Epithelial cell of prostate (primary cell): ENCODE data around the gene PGLYRP4.

Source experiments
- DNase-seq: peaks from one replicate; pipeline ENCODE4 v3.0.0-alpha.2; 2011; ENCODE audit warnings: low read depth, low spot score
- H3K27ac ChIP-seq: fragments of 450-650 bp; 2 replicates; pipeline ENCODE4 v1.5.1; 2017; ENCODE audit warnings: mild to moderate bottlenecking

Gene PGLYRP4, protein sequence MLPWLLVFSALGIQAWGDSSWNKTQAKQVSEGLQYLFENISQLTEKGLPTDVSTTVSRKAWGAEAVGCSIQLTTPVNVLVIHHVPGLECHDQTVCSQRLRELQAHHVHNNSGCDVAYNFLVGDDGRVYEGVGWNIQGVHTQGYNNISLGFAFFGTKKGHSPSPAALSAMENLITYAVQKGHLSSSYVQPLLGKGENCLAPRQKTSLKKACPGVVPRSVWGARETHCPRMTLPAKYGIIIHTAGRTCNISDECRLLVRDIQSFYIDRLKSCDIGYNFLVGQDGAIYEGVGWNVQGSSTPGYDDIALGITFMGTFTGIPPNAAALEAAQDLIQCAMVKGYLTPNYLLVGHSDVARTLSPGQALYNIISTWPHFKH

DNA sequence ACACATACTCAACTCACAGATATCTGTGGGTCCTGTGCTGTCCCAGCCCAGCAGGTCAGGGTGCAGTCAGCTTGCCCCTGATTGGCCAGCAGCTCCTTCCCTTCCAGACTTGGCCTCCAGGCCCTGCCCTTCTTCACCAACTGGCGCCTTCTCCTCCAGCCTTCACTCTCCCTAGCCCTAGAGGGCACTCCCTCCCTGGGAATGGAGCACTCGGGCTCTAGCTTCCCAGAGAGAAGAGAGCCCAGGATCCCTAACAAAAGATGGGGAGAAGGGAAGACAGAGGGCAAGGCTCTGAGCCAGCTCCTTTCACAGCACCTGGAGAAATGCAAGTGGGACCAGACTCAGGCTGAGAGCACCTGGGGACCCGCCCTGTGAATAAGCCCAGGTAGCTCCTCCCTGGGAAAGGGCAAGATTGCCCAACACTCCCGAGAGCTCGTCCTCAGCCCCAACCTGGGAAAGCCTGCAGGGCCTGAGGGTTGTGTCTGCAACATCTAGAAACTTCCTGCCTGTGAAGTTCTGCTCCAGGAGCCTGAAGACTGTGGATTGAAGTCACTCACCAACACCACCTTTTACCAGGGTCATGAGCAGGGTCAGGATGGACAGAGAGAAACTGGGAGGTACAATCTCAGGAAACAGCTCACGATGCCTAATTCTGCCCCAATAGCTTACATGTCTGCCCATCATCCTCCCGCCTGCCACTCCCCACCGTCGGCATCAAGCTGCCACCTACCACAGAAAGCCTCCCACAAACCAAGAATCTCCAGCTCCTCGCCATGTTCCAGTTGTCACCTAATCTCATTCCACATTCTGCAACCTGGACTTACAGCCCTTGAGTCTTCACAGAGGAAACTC lies at the start of gene PGLYRP4:
TSS of gene PGLYRP4 (minus strand) at position 331 of the 852 bp plus-strand sequence. CDS start 909 bp downstream, outside the sequence.
- no peak within 1 kb of the TSS for H3K27ac ChIP-seq
- DNase-seq, result no peak

DNA sequence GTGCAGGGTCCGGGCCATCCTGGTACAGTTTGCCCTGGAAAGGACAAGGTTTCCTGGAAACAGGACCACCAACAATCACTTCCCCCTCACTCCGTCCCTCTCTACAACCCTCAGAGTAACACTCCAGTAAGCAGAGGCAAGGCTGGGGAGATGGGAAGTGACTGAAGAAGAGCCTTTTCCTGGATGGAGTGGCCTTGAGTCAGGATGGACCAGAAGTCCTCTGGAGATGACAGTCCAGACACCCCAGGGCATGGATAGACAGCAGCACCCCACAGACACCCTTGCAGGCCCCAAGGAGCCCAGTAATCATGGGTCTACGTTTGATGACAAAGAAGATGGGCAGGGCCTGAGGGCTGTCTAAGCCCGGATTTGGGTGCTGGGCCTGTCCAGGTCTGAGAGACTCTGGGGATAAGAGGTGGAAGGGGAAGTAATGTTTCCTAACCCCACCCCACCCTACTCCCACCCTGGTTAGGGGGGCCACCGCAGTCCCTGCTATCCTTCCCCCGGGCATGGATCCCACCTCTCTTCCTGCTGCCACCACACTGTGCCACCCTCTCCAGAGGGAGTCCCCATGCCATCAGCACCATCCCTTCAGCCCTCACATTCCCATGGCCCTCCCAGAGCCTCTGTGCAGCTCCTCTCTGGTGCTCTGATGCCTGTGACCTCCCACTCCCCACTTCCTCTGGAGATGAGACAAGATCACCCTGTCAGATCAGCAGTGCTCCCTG lies 49.4 kb upstream of the PGLYRP4 start:
- no peak for DNase-seq
- no peak overlapping the region for H3K27ac ChIP-seq

DNA sequence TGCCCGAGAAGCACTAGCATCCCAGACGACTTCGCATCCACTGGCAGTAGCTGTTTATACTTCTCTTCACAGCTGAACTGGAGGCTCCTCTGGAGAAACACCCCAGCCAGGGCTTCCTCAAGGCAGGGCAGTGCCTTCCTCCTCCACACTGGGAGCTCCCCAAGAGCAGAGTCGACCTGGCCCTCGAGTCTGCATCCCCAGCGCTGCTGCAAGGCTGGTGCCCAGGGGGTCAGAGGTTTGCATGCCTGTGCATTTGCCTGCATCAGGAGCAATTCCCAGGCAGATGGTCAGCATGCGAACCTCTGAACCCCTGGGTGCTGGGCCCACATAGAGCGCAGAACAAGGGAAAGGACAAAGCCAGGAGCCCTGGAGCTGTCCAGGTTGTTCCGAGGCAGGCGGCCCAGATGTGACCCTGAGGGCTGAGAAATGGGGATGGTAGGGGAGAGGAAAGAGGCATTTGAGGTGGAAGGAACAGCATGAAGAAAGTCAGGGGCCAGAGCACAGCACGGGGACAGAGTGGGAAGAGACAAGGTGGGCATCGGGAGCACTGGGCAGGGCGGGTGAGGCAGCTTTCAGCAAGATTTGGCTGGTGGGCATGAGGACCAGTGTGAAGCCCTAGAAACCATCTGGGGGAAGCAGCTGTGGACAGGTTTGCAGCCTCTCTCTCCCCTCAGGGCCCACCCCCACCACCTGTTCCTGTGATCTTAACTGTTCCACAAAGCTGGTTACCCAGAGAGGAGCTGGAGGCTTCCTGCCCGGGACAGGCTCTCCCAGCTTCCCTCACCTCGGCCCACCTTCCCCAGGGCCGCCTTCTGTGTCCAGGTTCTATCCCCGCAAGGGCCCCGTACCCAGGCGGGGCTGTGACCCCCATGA lies 48.6 kb upstream of the PGLYRP4 start:
- no peak overlapping the region for H3K27ac ChIP-seq
- DNase-seq, result no peak

DNA sequence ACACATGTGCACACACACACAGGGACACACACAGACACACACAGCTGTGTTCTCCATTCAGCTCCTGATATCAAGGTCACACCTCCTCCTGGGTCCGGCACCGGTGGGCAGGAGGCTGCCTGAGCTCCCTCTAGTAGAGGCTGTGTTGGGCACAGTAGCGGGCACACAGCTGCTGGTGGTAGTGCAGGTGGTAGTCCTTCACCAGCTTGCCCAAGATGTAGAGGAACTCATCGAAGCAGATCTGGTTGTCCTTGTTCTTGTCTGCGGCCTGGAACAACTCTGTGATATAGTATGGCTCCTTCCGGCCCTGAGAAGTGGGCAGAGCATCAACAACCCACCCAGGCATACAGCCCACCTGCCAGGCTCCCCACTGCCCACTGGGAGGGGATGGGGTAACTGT lies 47.8 kb upstream of the PGLYRP4 start:
- no peak overlapping the region for H3K27ac ChIP-seq
- no peak for DNase-seq

DNA sequence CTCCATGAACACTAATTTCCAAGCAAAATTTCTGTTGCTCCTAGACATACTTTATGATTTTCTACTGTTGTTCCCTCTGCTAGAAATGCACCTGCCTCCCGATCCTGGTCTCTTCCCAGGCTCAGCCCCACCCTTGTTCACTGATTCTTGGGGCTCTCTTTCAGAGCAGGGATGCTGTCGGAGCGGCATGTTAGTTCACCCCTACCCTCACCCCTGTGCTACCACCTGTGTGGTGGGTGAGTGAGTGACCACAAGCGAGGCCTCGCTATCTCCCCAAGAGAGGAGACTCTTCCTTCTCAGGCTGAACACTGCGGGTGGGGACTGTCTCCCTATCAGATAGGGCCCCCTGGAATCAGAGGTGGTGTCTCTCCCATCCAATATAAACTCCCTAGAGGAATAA lies 47.1 kb upstream of the PGLYRP4 start:
- no peak overlapping the region for H3K27ac ChIP-seq
- DNase-seq, result no peak

DNA sequence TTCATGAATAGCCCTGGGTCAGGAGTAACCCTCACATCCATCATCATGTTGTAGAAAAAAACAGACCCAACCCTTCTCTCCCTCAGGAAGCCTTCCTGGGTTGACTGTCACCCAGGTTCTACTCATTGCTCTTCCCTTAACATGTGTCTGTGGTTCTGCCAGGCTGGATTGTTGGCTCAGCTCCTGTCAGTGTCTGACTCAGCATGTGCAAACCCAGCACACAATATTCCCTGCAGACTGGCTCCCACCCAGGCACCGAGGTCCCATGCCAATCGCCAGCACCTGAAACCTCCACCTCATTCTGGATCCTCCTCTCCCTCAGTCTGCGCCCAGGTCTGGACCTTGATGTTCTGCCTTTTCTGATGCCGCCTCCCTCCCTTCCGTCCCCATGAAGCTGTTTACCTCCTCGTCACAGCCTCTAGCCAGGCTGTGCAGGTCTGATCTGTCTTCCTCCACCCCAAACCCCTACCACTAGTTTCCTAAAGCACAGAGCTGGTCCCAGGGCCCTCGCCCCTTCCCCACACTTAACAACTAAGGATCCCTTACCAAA lies 46.6 kb upstream of the PGLYRP4 start:
- no peak for DNase-seq
- H3K27ac ChIP-seq, result no peak overlapping the region

DNA sequence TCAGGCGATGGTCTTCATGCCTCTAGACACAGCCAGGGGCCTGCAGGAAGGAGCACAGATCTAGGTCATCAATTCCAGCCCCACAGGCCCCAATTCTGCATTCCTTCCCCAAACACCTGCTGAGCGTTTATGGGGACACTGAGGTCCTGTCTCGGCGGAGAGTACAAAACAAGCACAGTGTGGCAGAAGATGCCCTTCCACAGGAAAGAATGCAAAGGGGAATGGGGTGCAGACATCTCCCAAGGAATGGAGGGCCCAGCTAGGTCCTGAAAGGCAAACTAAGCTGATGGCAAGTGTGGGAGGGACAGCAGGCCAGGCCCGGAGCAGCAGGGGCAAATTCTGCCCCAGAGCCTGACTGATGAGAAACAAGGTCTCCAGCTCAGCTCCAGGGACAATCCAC lies 45.8 kb upstream of the PGLYRP4 start:
- H3K27ac ChIP-seq, result no peak overlapping the region
- no peak for DNase-seq

DNA sequence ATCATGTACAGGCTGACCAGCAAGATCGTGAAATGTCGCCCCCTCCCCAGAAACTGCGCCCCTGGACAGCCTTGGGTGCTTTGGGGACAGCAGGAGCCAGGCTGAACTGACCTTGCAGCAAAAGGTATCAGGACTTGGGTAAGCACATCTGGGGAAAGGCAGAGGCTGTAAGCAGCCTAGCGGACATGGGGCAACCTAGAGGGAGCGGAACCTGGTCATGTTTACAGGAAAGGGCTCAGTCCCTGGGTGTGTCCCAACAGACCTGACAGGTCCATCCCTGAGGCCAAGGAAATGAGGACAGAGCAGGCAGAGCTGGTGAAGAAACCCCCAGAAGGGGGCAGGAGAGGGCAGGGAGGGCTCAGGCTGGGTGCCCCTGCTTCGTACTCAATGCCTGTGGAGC lies 45.3 kb upstream of the PGLYRP4 start:
- DNase-seq, result no peak
- H3K27ac ChIP-seq, result peak overlapping the region; percentile 5

DNA sequence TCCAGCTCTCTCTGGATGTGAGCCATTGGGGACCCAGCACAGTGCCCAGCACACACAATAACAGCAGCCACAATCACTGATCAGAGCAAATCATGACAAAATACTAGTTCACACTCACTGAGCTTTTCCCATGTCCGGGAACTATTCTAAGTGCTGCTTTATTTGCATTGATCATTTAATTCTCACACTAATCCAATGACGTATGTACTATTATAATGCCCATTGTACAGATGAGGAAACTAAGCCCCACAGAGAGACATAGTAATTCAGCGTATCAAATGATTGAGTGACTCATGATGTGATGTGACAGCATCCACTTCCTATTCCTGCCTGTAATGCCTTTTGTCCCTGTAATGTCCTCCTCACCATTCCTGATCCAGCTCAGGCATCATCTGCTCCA lies 44.2 kb upstream of the PGLYRP4 start:
- H3K27ac ChIP-seq, result no peak overlapping the region
- DNase-seq, result no peak

DNA sequence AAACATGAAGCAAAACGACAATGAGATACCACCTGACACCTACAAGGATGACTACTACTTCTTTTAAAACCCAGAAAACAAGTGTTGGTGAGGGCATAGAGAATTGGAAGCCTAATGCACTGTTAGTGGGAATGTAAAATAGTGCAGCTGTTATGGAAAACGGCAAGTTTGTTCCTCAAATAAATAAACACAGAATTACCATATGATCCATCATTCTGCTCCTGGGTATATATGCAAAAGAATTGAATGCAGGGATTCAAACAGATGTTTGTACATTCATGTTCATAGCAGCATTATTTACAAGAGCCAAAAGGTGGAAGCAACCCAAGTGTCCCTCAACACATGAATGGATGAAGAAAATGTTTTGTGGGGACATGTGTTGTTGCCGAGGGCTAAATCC lies 43.6 kb upstream of the PGLYRP4 start:
- H3K27ac ChIP-seq, result no peak overlapping the region
- DNase-seq, result no peak

DNA sequence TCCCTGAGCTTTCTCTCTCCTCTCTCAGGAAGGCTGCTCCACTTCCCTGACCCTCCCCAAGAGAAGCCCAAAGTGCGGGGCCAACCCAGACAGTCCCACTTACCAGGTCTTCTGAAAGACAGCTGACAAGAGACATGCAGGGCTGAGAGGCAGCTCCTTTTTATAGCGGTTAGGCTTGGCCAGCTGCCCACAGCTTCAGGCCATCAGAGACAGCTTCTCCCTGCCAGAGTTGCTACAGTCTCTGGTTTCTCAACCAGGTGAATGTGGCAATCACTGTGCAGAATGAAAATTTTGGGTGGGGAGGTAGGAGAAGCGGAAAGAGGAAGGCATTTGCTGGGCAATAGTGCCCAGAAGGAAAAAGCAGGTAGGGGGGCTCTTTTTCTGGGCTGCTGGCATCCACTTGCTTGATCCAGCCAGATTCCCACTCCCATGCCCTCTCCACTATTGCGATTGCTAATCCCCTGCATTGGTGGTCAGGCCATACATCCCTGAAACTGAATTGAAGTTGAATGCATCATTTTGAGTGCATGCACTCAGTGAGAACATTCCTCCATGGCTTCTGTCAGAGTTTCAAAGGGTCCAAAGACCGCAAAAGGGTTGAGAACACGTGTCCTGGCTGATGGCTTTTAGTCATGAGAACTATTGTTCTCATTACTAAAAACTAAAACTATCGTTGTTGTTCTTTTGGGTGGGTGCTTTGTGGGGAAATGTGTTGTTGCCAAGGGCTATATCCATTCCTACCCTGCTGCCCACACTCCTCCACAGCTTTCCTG lies 42.5 kb upstream of the PGLYRP4 start, which contains the start of gene S100A8:
TSS of gene S100A8 (minus strand) at position 136 of the 773 bp plus-strand sequence. CDS start 538 bp downstream, outside the sequence.
- H3K27ac ChIP-seq, result no peak within 1 kb of the TSS
- peak; percentile 44 for DNase-seq

DNA sequence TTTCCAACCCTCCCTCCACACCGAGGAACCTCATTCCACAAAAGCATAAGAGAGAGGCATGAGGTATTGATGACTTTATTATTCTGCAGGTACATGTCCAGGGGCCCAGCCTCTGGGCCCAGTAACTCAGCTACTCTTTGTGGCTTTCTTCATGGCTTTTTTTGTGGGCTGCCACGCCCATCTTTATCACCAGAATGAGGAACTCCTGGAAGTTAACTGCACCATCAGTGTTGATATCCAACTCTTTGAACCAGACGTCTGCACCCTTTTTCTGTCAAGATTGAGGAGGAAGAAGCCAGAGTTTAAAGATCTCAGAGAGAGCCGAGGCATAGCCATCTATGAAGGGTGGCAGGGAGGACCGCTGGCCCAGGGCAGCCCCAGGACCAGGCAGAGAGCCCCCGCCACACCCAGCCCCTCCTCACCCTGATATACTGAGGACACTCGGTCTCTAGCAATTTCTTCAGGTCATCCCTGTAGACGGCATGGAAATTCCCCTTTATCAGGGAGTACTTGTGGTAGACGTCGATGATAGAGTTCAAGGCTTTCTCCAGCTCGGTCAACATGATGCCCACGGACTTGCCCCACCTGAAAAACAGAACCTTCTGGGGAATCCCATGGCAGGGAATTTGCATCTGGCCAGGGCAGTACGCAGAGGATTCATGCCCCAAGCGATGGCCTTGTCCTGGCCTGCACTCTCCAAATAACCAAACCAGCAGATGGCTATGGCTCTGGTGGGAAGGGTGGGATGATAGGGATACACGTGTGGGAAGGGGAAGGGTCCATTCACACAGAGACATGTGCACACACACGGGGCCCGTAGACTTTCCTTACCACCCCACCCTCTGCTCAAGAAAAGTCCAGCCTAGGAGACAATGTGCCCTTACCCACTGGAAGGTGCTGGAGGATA lies 41.6 kb upstream of the PGLYRP4 start:
- no peak overlapping the region for H3K27ac ChIP-seq
- no peak for DNase-seq

DNA sequence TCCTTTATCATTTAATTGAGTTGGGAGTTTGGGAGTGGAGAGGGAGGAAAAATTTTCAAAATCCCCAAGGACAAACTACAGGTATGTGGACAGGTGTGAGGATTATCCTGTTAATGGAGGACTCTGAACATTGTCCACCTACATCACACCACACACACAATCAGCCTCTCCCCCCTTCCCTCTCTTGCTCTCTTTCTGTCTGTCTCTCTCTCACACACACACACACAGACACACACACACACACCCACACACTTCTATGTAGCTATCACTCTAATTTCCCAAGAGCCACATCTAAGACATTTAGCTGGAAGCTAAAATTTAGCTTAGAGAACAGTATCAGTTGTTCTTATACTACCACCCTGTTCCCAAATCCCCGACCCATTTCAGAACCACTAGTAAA lies 40.8 kb upstream of the PGLYRP4 start:
- DNase-seq, result no peak

DNA sequence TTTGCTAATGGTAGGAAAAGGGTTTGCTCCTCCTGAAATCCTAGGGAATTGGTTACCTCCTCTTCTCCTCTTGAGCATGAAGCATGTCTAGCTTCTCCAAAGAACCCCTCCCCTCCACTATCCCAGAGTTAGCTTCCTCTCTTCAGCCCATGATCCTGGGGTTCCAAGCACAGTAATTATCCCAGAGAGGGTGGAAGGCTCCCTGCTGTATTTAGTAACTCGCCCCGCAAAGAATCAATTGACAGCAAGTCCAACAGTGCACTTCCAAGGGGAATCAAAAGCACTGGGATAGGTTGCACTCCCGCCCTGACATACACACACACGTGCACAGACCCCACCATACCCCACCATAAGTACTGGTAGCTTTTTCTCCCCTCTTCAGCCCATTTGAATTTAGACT lies 39.1 kb upstream of the PGLYRP4 start:
- no peak for DNase-seq
- no peak overlapping the region for H3K27ac ChIP-seq

More for the DNA sequence above, 40.8 kb upstream of the PGLYRP4 start:
- no peak overlapping the region for H3K27ac ChIP-seq

DNA sequence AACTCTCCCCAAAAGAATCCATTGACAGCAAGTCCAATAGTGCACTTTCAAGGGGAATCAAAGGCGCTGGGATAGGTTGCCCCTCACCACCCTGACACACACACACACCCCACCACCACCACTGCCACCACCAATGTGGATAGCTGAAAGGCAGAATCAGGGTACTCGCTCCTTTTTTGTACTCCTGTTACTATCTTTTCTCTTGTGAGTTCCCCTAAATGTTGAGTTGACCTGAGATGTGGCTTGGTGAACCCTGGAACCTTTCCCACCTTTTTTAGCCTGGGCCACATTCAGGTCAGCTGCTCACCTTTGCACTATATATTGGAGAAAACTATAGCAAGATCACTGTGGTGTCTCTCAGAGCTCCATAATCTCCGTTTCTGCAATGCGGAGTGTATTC lies 38.4 kb upstream of the PGLYRP4 start:
- H3K27ac ChIP-seq, result peak overlapping the region; percentile 63

DNA sequence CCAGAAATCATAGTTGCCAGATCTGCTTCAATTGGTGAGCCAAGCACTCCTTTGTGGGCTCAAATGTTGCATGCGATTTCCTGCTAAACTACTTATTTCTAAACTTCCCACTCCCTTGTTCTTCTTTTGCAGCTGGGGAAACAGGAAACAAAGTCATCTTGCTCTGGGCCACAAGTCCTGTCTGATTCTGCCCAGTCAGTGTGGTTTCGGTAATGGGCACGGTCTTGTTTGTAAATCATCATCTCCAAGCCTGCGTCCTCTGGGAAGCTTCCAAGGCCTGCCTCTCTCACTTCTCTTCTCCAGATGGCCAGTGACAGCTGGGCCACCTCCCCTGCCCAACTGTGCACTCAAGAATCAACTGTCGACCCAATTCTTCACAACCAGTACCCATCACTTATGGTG lies 37.9 kb upstream of the PGLYRP4 start:
- H3K27ac ChIP-seq, result peak overlapping the region; percentile 63
- peak; percentile 87 for DNase-seq

More for the DNA sequence above, 38.4 kb upstream of the PGLYRP4 start:
- DNase-seq, result no peak

DNA sequence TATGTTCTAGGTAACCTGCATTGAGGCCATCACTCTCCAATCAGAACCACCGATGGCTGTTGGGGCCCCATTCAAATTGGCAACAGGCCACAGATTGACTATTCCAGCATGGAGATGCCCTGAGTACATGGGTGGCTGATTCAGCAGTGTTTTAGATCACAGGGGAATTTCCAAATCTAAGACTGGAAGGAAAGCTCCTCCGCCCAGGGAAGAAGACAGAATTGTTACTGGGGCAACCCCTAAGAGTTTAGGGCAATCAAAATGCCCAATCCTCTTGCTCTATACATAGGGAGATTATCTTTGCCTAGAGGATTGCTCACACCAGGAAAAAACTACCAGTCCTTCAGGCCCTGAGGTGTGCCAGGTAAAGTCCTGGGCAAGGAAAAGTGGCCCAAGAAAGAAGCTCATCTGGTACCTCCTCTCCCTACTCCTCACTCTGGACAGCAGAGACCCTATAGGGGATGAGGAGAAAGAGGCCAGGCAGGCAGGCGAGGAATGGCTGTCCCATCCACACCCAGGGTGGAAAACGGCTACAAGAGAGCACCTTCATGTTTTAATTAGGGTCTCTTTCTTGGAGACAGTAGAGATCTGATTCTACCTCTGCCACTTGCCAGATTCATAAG lies 36.4 kb upstream of the PGLYRP4 start:
- H3K27ac ChIP-seq, result no peak overlapping the region
- DNase-seq, result no peak
